ENCODE results near the gene PLEKHM3.

The PLEKHM3 gene

DNA sequence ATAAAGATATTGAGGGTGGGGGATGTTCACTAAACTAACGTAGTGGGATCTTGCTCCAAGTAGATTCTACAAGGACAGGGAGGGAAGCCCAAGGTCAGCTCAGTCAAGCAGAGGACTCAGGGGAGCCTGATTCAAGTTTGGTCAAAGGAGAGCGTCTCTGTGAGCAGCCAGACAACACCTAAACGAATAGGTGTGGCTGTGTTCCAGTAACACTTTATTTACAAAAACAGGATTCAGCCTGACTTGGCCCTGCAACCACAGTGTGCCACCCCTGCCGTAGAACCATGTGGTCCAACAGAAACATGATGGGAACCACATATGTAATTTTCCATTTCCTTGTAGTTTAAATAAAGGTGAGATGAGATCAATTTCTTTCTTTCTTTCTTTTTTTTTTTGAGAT, 237.5 kb downstream of the PLEKHM3 start:
- no peak overlapping the region for H3K4me3 ChIP-seq (ENCODE audit: low read depth in 1 of 2, low read length in 2 of 2)
- no peaks in the 10 kb centered on the region for H3K9me3 ChIP-seq (ENCODE audit: low read length)
- no peak overlapping the region for H3K27ac ChIP-seq (ENCODE audit: low read depth, low read length)
- H3K9ac ChIP-seq (ENCODE audit: low read length) = no peak overlapping the region
- no peaks in the 10 kb centered on the region for H3K4me1 ChIP-seq (ENCODE audit: insufficient read depth, low read length)
- no peaks in the 10 kb centered on the region for H3K36me3 ChIP-seq (ENCODE audit: insufficient read depth, low read length)
- H3K27me3 ChIP-seq (ENCODE audit: control insufficient read depth in 1 of 2, insufficient read depth in 2 of 2, low read length in 2 of 2) = no peaks in the 10 kb centered on the region

DNA sequence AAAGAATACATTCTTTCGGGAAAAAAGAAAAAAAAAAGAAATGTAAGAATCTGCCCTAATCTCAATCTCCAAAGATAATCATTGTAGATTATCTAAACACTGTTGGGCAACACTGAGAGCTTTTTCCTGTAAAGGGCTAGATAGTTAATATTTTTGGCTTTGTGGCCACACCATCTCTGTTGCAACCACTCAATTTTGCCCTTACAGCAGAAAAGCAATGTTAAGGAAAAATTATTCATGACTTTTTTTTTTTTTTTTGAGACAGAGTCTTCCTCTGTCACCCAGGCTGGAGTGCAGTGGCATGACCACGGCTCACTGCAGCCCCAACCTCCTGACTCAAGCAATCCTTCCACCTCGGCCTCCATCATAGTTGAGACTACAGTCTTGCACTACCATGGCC, 238.3 kb downstream of the PLEKHM3 start:
- no peak overlapping the region for H3K27ac ChIP-seq (ENCODE audit: low read depth, low read length)
- H3K27me3 ChIP-seq (ENCODE audit: control insufficient read depth in 1 of 2, insufficient read depth in 2 of 2, low read length in 2 of 2) = no peaks in the 10 kb centered on the region
- H3K9me3 ChIP-seq (ENCODE audit: low read length) = no peaks in the 10 kb centered on the region
- H3K4me1 ChIP-seq (ENCODE audit: insufficient read depth, low read length) = no peaks in the 10 kb centered on the region
- H3K9ac ChIP-seq (ENCODE audit: low read length) = no peak overlapping the region
- H3K4me3 ChIP-seq (ENCODE audit: low read depth in 1 of 2, low read length in 2 of 2) = no peak overlapping the region
- no peaks in the 10 kb centered on the region for H3K36me3 ChIP-seq (ENCODE audit: insufficient read depth, low read length)

DNA sequence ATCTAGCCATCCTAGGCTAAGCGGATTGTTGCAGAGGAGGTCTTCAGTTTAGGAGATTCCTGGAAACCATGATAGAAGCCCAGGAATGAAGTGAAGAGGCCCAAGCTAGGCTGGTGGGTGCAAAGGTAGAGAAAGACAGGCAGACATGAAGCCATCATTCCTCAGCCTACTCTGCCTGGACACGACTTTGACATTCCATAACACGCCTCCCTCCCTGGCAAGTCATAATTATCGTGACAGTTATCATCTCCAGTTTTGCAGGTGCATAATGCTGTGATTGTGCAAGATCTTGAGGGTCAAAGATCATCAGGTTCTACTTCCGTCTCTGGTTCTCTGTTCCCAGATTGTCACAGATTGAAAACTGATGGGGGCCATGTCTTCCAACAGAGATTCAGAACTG, 240.4 kb downstream of the PLEKHM3 start:
- H3K9ac ChIP-seq (ENCODE audit: low read length) = no peak overlapping the region
- no peaks in the 10 kb centered on the region for H3K9me3 ChIP-seq (ENCODE audit: low read length)
- no peaks in the 10 kb centered on the region for H3K27me3 ChIP-seq (ENCODE audit: control insufficient read depth in 1 of 2, insufficient read depth in 2 of 2, low read length in 2 of 2)
- no peaks in the 10 kb centered on the region for H3K36me3 ChIP-seq (ENCODE audit: insufficient read depth, low read length)
- no peaks in the 10 kb centered on the region for H3K4me1 ChIP-seq (ENCODE audit: insufficient read depth, low read length)
- H3K4me3 ChIP-seq (ENCODE audit: low read depth in 1 of 2, low read length in 2 of 2) = no peak overlapping the region
- no peak overlapping the region for H3K27ac ChIP-seq (ENCODE audit: low read depth, low read length)

DNA sequence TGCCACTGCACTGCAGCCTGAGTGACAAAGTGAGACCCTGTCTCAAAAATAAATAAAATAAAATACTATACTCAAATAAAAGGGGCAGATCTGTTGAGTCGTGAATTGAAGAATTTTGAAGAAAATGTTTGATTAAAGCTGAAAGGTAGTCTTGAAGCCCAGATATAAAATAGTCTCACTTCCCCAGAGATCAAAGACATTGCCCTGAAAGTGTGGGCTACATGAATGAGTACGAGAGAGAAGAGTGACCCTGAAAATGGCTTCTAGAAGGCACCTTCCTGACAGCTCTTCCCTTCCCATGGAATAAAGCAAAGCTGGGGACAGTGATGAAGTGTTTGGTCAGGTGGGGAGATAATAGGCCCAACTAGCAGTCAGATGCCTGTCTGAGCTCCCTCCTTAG, 241.8 kb downstream of the PLEKHM3 start:
- H3K9ac ChIP-seq (ENCODE audit: low read length) = no peak overlapping the region
- no peaks in the 10 kb centered on the region for H3K36me3 ChIP-seq (ENCODE audit: insufficient read depth, low read length)
- H3K27ac ChIP-seq (ENCODE audit: low read depth, low read length) = no peak overlapping the region
- H3K4me3 ChIP-seq (ENCODE audit: low read depth in 1 of 2, low read length in 2 of 2) = no peak overlapping the region
- no peaks in the 10 kb centered on the region for H3K27me3 ChIP-seq (ENCODE audit: control insufficient read depth in 1 of 2, insufficient read depth in 2 of 2, low read length in 2 of 2)
- no peaks in the 10 kb centered on the region for H3K4me1 ChIP-seq (ENCODE audit: insufficient read depth, low read length)
- H3K9me3 ChIP-seq (ENCODE audit: low read length) = no peaks in the 10 kb centered on the region

DNA sequence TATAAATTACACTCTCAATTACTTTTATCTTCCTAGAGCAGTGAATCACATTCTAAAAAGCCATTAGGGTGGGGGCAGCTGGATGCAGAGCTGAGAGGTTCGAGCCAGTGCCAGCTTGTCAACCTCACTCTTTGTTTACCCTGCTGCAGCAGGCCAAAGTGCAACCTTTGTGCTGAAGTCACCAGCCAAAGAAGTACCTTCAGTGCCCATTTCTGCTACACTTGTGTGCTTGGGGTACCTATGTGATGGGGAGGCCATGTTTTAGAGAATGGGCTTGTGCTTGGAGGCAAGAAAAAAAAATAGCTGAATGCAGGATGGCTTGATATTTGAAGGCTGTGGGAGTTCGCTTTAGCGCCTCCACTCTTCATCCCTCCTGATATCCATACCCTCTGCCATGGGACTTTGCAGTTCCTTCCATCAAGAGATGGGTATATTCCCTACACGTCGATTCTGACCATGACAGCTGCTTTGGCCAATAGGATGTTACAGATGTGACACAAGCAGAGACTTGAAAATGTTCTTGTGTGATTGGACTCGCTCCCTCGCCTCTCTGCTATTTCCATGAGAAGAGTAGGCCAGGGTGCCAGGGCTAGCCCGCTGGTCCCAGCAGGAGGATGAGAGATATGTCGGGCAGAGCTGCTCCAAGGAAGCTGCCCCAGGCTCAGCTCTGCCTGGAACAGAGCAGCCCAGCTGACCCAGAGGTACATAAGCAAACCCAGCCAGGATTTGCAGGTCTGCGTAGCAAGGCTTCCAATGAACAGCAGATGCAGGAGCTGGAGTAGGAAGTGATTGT, 242.9 kb downstream of the PLEKHM3 start:
- Histone ChIP-seq H3K4me3 (ENCODE audit: low read depth in 1 of 2, low read length in 2 of 2) (no peak overlapping the region), H3K4me1 (ENCODE audit: insufficient read depth, low read length) (no peaks in the 10 kb centered on the region), H3K27me3 (ENCODE audit: control insufficient read depth in 1 of 2, insufficient read depth in 2 of 2, low read length in 2 of 2) (no peaks in the 10 kb centered on the region), H3K36me3 (ENCODE audit: insufficient read depth, low read length) (no peaks in the 10 kb centered on the region), H3K27ac (ENCODE audit: low read depth, low read length) (no peak overlapping the region), H3K9ac (ENCODE audit: low read length) (no peak overlapping the region), H3K9me3 (ENCODE audit: low read length) (no peaks in the 10 kb centered on the region)

DNA sequence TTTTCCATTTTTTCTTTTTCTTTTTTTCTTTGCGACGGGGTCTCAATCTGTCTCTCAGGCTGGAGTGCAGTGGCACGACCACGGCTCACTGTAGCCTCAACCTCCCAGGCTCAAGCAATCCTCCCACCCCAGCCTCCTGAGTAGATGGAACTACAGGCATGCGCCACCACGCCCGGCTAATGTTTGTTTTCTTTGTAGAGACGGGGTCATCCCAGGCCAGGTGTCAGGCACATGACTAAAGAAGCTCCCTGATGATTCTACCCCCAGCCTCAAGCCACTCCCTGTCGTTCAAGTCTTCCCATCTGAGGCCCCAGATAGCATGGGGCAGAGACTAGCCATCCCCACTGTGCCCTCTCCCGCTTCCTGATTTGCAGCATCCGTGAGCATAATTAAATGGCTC, 245.8 kb downstream of the PLEKHM3 start:
- Histone ChIP-seq H3K9me3 (ENCODE audit: low read length) (no peaks in the 10 kb centered on the region), H3K27me3 (ENCODE audit: control insufficient read depth in 1 of 2, insufficient read depth in 2 of 2, low read length in 2 of 2) (no peaks in the 10 kb centered on the region), H3K36me3 (ENCODE audit: insufficient read depth, low read length) (no peaks in the 10 kb centered on the region), H3K27ac (ENCODE audit: low read depth, low read length) (no peak overlapping the region), H3K9ac (ENCODE audit: low read length) (no peak overlapping the region), H3K4me1 (ENCODE audit: insufficient read depth, low read length) (no peaks in the 10 kb centered on the region), H3K4me3 (ENCODE audit: low read depth in 1 of 2, low read length in 2 of 2) (no peak overlapping the region)

DNA sequence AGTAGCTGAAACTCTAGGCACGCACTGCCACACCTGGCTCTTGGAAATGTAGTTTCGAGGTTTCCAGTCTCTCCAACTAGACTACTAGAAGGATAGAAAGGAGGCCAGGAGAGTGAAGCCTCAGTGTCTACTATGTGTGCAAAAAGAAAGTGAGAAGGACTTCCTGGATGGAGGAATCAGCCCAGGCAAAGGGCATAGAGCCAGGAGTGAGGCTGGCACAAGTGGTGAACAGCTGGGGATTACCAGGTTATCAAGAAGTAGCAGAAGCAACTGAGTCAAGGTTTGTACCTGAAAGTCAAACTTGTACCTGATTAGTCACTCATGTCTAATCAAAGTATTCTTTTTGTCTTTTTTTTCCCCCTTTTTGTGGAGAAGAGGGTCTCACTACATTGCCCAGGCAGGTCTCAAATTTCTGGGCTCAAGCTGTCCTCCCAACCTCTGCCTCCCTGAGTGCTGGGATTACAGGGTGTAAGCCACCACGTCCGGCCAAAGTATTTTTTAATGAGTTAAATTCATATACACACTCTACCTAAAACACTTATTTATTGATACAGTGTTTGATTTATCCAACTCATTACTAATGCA, 246.9 kb downstream of the PLEKHM3 start:
- H3K4me3 ChIP-seq (ENCODE audit: low read depth in 1 of 2, low read length in 2 of 2) = no peak overlapping the region
- H3K36me3 ChIP-seq (ENCODE audit: insufficient read depth, low read length) = no peaks in the 10 kb centered on the region
- H3K27me3 ChIP-seq (ENCODE audit: control insufficient read depth in 1 of 2, insufficient read depth in 2 of 2, low read length in 2 of 2) = no peaks in the 10 kb centered on the region
- H3K9me3 ChIP-seq (ENCODE audit: low read length) = no peaks in the 10 kb centered on the region
- no peaks in the 10 kb centered on the region for H3K4me1 ChIP-seq (ENCODE audit: insufficient read depth, low read length)
- H3K9ac ChIP-seq (ENCODE audit: low read length) = no peak overlapping the region
- H3K27ac ChIP-seq (ENCODE audit: low read depth, low read length) = no peak overlapping the region

DNA sequence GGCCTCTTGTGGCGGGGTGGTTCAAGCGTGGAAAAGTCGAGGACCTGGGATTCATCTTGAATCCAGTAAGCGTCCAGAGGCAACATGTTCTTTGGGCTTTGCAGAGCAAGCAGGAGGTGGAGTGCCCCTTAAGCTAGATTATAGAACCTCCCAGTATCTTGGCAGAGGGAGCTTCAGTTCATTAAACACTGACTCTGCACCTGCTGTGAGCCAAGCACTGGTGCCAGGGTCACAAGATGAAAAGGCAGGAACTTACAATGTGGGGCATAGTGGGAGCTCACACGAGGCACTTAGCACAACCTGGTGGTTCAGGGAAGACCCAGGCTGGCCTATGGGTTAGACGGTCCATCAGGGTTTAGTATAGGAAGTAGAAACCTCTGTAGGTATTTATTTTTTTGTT, 248.2 kb downstream of the PLEKHM3 start:
- no peaks in the 10 kb centered on the region for H3K9me3 ChIP-seq (ENCODE audit: low read length)
- H3K36me3 ChIP-seq (ENCODE audit: insufficient read depth, low read length) = no peaks in the 10 kb centered on the region

DNA sequence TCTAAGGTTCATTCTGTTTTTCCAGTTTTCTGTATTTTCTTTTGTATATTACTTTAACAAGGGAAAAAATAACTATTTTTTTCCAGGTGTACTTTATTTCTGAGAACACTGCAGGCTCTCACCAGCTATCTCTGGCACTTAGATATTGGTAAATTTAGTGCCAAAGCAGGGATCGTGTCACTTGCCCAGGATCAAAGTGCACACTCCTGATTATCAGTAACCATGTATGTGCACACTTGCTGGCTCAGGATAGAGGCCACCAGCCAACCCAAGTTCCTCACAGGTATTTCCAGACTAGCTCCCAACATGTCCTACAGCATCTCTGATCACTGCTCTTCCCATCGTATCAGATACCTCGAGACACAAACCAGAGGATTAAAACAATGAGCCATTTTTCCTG, 249.9 kb downstream of the PLEKHM3 start:
- no peaks in the 10 kb centered on the region for H3K36me3 ChIP-seq (ENCODE audit: insufficient read depth, low read length)
- no peak overlapping the region for H3K9ac ChIP-seq (ENCODE audit: low read length)
- H3K4me3 ChIP-seq (ENCODE audit: low read depth in 1 of 2, low read length in 2 of 2) = no peak overlapping the region
- H3K9me3 ChIP-seq (ENCODE audit: low read length) = no peaks in the 10 kb centered on the region
- no peaks in the 10 kb centered on the region for H3K27me3 ChIP-seq (ENCODE audit: control insufficient read depth in 1 of 2, insufficient read depth in 2 of 2, low read length in 2 of 2)
- H3K27ac ChIP-seq (ENCODE audit: low read depth, low read length) = no peak overlapping the region
- no peaks in the 10 kb centered on the region for H3K4me1 ChIP-seq (ENCODE audit: insufficient read depth, low read length)

More for the DNA sequence above, 248.2 kb downstream of the PLEKHM3 start:
- no peaks in the 10 kb centered on the region for H3K4me1 ChIP-seq (ENCODE audit: insufficient read depth, low read length)
- no peak overlapping the region for H3K9ac ChIP-seq (ENCODE audit: low read length)
- H3K27me3 ChIP-seq (ENCODE audit: control insufficient read depth in 1 of 2, insufficient read depth in 2 of 2, low read length in 2 of 2) = no peaks in the 10 kb centered on the region
- no peak overlapping the region for H3K27ac ChIP-seq (ENCODE audit: low read depth, low read length)
- no peak overlapping the region for H3K4me3 ChIP-seq (ENCODE audit: low read depth in 1 of 2, low read length in 2 of 2)

DNA sequence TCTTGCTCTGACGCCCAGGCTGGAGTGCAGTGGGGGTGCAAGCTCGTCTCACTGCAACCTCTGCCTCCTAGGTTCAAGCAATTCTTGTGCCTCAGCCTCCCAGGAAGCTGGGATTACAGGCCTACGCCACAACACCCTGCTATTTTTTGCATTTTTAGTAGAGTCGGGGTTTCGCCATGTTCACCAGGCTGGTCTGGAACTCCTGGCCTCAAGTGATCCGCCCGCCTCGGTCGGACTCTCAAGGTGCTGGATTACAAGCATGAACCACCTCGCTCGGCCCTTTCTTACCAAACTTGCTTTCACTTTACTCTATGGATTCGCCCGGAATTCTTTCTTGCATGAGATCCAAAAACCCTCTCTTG, 252.5 kb downstream of the PLEKHM3 start:
- H3K36me3 ChIP-seq (ENCODE audit: insufficient read depth, low read length) = no peaks in the 10 kb centered on the region
- no peak overlapping the region for H3K27ac ChIP-seq (ENCODE audit: low read depth, low read length)
- H3K4me1 ChIP-seq (ENCODE audit: insufficient read depth, low read length) = peaks cover under 1% of the 10 kb centered on the region
- H3K9me3 ChIP-seq (ENCODE audit: low read length) = no peaks in the 10 kb centered on the region
- no peak overlapping the region for H3K9ac ChIP-seq (ENCODE audit: low read length)
- H3K27me3 ChIP-seq (ENCODE audit: control insufficient read depth in 1 of 2, insufficient read depth in 2 of 2, low read length in 2 of 2) = no peaks in the 10 kb centered on the region
- no peak overlapping the region for H3K4me3 ChIP-seq (ENCODE audit: low read depth in 1 of 2, low read length in 2 of 2)

DNA sequence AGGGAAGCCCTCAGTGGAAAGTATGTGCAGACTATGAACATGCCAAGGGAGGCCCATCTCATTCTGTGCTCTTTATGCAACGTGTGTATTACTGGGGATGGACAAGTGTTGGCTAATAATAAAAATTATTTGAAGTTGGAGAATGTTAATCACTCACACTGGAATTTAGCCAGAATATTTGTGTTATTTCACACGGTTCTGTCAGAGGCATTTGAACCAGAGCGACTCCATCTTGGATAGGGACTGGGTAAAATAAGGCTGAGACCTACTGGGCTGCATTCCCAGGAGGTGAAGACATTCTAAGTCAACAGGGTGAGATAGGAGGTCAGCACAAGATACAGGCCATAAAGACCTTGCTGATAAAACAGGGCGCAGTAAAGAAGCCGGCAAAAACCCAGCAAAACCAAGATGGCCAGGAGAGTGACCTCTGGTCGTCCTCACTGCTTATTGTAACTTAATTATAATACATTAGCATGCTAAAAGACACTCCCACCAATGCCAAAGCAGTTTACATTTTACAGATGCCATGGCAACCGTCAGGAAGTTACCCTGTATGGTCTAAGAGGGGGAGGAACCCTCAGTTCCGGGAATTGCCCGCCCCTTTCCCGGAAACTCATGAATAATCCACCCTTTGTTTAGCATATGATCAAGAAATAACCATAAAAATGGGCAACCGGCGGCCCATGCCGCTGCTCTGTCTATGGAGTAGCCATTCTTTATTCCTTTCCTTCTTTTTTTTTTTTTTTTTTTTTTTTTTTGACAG, 253.1 kb downstream of the PLEKHM3 start:
- peaks cover 6% of the 10 kb centered on the region for H3K4me1 ChIP-seq (ENCODE audit: insufficient read depth, low read length)
- H3K9me3 ChIP-seq (ENCODE audit: low read length) = no peaks in the 10 kb centered on the region
- no peaks in the 10 kb centered on the region for H3K36me3 ChIP-seq (ENCODE audit: insufficient read depth, low read length)
- H3K27me3 ChIP-seq (ENCODE audit: control insufficient read depth in 1 of 2, insufficient read depth in 2 of 2, low read length in 2 of 2) = no peaks in the 10 kb centered on the region
- no peak overlapping the region for H3K9ac ChIP-seq (ENCODE audit: low read length)
- no peak overlapping the region for H3K27ac ChIP-seq (ENCODE audit: low read depth, low read length)
- no peak overlapping the region for H3K4me3 ChIP-seq (ENCODE audit: low read depth in 1 of 2, low read length in 2 of 2)

Data from muscle layer of colon (tissue), 2 donors.